HG03039 (cell line): ENCODE results near the gene VEPH1.

ENCODE experiments used
- ATAC-seq: cut with Tn5 transposase; IDR thresholded peaks from one replicate; pipeline ENCODE4 v1.9.1; 2021; ENCODE audit warnings: mild to moderate bottlenecking, moderate library complexity; ENCODE audit not compliant: unreplicated experiment

VEPH1 gene

GRCh38 chr3:157438194-157438730, 65.0 kb downstream of the VEPH1 start:
- ATAC-seq: no peak

DNA sequence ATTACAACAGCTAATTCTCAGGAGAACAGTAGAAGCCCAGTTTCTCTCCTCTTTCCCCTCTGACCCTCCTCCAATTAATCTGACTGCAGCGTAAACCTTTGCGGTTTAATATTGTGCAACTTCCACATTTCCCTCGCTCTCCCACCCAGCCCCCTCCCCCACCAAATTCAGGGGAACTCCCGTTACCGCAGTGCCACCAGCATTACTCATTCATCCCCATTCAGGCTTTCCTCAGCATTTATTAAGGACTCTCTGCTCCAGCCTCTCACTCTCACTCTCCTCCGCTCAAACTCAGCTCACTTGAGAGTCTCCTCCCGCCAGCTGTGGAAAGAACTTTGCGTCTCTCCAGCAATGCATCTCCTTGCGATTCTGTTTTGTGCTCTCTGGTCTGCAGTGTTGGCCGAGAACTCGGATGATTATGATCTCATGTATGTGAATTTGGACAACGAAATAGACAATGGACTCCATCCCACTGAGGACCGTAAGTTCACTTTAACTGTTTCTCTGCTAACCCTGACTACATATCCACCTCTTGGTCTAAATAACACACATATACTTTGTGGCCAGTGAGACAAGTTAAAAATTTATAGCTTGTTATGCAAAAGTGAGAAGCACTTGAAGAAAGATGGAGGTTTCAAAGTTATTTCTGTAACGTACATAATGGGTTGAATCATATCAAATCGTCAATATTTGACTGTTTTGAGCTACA, 66.5 kb downstream of the VEPH1 start, which contains the start of gene PTX3:
Gene PTX3, plus strand, starts transcription at position 268 of the 709 bp plus-strand sequence. Its CDS starts 84 bp downstream, at position 352.
- ATAC-seq: no peak

DNA sequence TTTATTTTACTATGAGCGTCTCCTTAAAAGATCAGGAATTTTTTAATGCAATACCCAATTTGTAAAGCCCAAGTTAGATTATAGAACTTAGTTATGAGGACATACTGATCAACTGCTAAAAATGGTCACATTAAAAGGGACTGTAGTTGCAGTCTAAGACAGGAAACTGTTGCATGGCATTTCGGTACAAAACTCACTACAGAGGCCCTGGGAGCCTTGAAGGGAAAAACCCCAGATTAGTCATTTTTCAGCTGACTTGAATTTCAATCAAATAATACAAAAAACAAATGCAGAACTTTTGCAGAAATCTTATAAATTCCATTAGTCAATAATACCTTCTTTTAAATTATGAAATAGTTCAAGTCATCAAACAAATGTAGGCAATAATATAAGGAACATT, 73.5 kb downstream of the VEPH1 start:
- no peak for ATAC-seq

DNA sequence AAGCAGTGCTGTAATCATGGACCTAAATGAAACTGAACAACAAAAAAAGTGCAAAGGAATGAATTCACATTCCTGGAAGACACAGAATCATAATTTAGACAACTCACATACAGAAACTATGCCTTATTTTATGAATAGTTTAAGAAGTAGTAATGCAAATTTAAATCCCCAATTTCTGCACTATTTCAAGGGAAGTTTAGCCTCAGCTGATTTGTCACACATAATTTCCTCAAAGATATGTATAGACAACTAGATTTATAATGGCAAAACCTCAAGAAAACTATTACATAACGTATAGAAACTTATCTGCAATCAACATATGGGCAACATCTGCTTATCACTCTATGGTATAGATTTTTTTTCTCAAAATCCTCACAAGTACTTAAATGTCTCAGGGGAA, 74.4 kb downstream of the VEPH1 start:
- no peak for ATAC-seq

GRCh38 chr3:157427901-157428300, 75.3 kb downstream of the VEPH1 start:
- no peak for ATAC-seq

DNA sequence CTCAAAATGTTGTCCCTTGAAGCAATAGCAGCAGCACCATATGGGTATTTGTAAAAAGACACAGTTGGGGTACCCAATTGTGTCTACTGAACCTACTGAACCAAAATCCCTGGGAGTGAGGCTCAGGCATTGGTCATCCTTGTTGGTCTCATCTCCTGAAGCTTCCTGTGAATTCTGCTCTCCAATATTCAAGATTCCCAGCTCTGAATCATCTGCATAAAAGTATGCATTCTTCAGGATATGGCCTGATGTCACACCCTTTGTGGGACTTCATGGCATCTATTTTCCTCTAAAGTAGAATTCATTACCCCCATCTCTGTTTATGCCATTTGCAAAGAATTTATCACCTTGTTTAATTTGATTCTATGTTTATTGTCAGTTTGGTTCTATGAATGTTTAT, 79.9 kb downstream of the VEPH1 start:
- ATAC-seq: no peak

DNA sequence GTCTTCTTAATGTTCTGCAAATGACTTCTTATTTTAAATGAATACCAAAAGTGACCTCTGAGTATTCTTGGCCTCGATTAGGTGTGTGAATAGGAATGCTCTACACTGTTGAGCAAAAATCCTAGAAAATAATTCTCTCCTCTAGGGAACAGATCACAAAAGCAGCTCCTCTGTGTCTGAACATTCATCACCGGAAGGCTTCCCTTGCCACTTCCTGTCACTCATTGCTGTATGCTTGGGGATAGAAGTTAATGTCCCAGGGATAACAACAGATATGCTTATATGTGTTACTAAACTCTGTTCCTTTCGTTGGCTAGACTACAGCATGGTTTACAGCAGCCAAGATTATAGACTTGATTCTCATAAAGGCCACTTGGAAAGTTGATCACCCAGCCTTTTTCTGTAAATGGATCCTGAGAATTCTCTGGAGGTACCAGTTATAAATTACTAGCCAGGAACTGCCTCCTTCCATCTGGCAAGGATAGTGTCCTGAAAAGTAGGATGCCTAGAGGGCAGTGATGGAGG, 82.5 kb downstream of the VEPH1 start:
- ATAC-seq: no peak

GRCh38 chr3:157418104-157418503, 85.1 kb downstream of the VEPH1 start:
- no peak for ATAC-seq

DNA sequence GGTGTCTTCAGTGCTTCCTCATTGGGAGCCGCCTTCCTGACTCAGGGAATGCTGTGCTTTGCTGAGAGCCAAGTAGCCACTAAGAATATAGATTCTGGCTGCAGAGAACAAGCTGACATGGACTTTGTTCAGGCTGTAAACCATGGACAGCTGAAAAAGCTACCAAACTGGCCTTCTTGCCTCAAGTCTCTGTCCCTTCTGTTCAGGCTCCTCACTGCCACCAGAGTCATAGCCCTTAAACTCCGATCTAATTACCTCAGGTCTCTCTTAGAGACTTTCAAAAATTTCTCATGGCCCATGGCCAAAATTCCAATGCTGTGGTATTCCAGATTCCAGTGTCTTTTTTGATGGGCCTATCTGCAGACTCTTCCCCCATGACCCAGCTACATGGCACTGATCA, 86.0 kb downstream of the VEPH1 start:
- ATAC-seq: no peak

DNA sequence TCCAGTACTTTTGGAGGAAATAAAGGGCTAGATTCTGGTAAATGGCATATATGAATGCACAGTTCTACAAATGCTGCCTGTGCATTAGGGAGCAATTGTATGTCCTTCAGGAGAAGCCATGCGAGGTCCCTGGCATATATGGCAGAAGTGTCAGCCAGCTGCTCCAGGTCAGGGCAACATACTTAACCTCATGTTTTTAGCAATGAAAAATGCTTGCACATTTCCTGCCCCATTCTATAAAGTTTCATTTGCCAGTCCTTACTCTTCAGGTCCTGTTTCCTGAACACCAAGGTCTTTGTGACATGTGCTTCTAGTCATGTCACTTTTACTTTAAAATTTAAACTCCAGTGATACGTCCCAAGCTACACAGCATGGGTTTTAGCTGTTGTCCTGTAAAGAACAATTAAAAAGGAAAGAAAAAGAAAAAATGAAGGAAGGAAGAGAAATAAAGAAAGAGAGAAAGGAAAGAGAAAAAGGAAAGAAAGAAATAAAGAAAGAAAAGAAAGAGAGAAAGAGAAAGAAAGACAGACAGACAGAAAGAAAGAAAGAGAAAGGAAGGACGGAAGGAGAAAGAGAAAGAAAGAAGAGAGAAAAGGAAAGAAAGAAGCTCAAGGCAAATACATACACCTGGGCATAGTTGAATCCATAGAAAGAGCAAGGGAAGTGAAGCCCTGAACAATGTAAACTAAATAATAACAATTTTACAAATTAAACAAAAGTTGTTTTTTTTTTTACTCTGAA, 86.7 kb downstream of the VEPH1 start:
- ATAC-seq: no peak

DNA sequence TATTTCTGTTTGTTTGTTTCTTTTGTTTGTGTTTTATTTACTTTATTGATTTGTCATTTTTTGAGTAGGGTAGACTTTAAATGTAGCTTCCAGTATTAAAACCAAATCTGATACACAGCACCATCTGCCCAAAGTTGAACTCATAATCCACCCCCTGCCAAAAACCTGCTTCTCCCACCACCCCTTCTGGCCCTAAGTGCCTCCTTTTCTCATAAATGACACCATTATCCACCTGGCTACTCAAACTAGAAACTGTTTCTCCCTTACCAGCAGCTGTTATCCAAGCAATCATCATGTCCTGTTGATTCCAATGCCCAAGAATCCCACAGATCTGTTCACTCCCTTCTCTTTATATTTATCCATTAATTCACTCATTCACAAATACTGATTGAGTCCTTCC, 88.4 kb downstream of the VEPH1 start:
- ATAC-seq: no peak

DNA sequence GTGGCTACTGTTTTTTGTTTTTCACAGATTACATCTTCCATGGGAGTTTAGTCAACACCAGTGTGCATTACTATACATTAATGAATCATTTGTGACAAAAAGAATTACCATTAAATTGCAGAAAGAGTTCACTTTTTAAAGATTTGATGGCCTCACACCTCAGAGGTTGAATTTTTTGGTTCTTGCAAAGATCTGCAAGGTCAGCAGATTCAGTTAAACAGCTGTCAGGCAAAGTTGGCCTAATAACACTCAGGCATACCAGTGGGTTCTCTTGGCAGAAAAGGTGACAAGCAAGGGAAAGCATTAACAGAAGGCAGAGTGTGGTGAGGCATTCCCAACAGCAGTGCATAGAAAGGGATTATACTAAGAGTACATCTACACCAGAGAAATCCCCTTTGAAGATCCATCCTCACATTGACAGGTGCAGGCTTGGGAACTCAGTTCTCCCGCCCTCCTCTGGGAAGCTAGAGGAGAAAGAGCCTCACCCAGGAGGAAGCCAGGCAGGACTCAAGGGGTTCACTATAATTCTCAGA, 90.8 kb downstream of the VEPH1 start:
- no peak for ATAC-seq

DNA sequence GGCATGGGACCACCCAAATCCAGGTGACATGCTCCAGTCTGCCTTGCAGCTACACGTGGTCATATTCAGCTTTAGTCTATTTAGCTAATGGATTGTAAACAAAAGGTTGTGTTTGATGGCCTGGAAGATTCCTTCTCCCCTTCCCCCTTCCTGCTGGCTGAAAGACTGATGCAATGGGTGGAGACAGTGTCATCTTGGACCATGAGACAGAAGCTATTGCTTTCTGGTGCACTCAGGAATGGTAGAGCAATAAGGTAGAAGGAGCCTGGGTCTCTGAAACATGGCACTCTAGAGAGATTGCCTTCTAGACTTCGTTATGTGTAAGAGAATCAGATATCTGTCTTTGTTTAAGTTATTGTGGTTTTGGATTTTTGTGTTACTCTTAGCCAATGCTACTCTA, 92.3 kb downstream of the VEPH1 start:
- ATAC-seq: no peak

DNA sequence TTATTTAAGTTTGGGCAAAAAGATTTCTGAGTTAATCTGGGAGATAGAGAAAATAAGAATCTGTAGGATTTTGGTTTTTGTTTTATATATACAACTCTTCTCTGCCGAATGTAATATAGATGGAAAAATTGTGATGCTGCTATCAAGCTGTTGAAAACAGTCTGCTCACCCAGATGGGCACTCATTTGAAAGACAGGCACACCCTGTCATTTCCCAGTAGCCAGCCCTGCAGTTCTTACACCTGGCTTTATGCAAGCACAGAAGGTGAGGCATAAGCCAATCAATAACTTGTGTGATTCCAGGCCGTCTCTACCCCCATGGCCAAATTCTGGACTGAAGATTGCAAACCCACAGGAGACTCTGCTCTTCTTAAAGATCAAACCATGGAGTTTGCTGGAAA, 93.7 kb downstream of the VEPH1 start:
- ATAC-seq: no peak

DNA sequence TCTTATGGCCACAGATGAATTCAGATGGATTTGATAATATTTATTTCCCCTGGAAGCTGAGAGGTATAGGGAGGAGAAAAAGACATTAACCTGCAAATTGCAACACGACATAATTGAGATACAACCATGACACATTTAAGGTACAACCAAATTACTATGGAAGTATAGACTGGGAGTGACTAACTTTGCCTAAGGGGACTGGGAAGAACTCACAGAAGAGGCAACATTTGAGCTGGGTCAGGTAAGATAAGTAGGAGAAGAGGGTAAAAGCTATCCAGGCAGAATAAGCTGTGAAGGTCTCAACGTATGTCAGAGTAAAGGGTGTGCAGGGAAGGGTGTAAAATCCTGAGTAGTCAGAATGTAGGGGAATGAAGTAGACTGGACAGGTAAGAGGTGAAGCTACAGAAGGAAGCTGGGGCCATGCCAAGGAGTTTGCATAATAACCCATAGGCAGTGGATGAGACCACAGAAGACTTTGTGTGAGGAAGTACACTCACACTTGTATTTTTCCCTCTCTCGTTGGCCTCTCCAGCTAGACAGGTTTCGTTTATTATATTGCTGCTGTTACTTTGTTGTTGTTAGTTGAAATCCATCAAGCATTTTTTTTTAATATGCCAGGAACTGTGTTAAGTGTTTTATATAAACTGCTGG, 94.6 kb downstream of the VEPH1 start:
- no peak for ATAC-seq

- ATAC-seq: no peak
Measured at GRCh38 chr3:157407769-157408168, 95.4 kb downstream of the VEPH1 start.

GRCh38 chr3:157406394-157406793, 96.8 kb downstream of the VEPH1 start:
- no peak for ATAC-seq

- no peak for ATAC-seq
Measured at GRCh38 chr3:157405457-157405856, 97.8 kb downstream of the VEPH1 start.

DNA sequence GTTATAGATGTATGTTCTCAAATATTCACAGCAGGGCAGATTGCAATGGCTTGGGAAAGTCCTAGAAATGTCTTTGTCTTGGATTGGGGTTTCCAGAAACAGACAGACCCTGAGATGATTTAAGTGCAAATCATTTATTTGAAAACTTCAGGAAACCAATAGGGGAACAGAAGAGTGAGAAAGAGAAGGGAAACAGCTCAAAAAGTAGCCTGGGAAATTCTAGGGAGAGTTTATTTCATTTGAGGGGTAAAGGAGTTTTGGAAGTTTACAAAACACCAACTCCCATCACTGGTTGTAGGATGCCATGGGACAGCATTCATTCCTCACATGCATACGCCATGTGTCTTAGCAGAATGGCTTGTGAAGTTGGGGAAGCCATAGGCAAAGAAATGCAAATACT, 98.8 kb downstream of the VEPH1 start:
- no peak for ATAC-seq

GRCh38 chr3:157398598-157398997, 104.6 kb downstream of the VEPH1 start:
- no peak for ATAC-seq

DNA sequence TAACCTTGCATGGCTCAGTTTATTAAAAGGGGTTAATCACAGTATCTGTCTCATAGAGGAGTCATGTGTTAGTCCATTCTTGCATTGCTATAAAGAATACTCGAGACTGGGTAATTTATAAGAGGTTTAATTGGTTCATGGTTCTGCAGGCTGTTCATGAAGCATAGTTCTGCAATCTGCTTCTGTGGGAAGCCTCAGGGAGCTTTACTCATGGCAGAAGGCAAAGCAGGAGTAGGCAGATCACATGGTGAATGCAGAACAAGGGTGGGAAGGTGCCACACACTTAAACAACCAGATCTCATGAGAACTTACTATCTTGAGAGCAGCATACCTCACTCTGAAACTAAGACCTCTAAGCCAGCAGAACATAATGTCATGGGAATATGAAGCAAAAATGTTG, 108.8 kb downstream of the VEPH1 start:
- no peak for ATAC-seq
